Measurements from ENCODE around the gene KREMEN2. TPM values are rescaled to one million over a fixed set of nuclear protein-coding genes. Genes with fewer than 3 reads are reported as not detected.

KREMEN2 gene
- total RNA-seq, 1 donor from 2014 or later = 18.8 TPM

DNA sequence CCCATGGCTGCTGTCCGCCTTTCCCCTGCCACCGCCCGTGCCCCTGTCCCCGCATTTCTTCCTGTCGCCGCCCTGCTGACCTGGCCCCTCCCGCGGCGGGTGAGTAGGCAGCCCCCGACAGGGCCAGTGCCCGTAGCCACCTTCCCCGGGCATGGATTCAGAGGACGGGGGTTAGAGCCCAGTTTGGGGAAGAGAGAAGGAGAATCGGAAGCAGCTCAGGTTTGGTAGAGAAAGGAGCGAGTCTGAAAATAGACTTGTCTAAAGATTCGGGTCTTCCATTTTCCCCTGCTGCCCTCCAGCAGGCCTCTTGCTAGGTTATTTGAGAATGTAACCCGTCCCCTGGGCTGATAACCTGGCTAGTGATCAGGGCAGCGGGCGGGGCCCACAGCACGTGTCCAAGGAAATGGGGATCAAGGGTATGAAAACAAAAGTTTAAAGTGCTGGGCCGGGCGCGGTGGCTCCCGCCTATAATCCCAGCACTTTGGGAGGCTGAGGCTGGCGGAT lies 40.8 kb downstream of the KREMEN2 start:
- no peak for DNase-seq

DNA sequence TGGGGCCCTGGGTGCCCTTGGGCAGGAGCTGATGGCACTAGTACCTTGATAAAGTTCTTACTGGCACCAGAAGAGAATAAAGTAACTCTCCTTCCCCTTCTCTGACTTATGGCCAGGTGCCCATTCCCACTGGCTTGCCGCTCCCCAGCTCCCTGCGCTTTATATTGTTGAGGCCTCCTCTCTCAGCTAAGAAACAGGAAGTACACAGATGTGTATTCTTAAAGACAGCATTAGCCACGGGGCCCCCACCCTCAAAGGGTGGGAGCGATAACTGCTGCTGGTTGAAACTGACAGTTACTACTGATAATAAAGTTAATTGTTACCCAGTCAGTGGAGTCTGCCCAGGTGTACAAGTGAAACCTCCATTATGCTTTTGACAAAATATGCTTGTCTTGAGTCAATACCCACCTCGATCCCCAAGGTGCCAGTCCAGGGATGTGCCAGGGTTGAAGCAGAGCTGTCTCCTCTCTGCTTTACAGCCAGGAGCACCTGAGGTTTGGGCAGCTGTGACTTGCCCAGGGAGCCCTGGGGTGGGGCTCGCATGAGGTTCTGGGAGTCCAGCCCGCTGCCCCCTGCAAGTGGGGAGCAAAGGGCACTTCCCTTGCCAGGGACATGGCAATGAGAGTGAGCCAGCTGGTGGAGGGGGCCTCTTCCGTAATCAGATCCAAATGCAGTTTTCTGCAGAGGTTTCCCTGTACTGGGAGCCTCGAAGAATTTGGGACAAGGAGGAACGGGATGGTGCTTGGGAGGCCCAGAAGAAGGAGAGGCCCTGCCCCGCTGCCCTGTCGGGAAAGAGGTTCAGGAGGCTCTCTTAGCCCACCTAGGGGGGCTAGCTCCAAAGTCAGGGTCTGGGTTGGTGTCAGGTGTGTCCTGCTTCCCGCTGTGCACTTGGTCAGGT lies 43.2 kb downstream of the KREMEN2 start:
- DNase-seq = no peak

DNA sequence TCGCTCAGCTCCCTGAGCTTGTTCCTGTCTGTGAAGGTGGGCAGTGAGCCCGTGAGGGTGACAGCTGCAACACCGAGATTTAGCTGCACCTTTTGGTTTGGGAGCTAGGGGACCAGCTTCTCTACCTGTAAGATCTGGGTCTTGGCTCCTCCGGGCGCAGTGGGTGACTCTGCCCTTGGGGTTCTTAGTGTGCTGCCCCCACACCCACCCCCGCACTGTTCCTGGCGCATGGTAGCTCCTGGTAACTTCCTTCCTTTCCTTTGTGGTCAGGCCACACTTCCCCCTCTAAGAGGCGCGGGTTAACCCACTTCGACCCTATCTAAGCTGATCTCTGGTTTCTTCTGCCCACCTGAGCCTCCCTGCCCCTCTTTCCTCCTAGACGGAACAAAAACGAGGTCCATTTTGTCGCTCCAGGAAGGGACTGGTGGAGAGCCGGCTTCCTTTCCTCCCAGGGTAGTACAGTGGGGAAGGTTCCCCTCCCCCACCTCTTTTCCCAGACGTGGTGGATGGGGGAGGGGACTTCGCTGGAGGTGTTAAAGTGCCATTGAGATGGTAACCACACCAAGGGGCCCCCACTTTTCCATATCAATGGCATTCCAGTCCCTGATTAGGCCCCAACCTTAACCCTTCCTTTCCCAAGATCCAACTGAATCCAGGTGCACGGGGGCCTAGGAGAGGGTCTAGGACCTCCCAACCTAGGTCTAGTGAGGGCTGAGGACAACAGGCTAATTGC lies 44.0 kb downstream of the KREMEN2 start:
- no peak for DNase-seq

DNA sequence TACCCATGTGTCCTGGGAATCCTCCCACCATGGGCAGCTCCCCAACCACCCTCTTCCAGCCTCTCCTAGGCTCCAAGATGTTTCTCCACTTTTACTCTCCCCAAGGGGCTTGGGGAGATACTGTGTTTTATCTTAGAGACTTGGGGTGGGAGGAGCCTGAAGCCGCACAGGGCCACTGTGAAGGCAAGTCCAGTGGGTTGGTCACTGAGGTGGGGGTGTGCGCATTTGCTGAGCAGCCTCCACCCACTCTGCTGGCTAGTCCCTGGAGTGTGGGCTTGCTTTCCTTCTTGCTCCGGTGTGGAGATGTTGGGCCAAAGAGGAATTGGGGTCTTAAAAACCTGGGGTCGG lies 44.6 kb downstream of the KREMEN2 start:
- DNase-seq = no peak

DNA sequence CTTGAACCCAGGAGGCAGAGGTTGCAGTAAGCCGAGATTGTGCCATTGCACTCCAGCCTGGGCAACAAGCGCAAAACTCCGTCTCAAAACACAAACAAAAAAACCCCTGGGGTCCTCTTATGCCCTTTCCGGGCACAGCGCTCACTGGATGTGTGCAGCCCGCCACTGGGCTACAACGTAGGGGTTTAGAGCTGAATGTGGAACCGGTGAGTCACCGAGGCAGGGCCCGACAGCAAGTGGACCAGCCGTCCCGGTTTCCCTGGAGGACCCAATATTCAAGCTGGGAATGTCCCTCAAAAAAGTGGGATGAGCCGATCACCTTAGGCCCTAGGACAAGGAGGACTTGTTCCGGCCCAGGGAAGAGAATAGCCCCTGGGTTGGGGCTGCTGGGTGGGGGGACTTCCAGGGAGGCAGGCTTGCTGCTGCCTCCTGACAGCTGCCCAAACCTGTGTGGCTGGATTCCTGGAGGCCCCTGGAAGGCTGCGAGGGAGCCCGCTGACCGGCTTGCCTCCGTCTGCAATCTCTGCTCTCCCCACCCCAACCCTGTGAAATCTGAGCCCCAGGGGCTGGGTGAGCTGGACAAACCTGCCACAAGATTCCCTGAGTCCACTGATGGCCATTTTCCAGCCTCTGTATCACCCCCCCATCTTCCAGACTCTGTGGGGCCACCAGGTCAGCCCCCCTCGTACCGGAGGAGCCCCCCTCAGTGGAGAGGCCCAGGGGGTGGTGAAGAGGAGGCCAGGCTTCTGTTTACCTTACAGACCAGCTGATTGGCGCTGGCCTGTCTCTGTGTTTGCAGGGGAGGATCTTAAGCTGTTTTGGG lies 45.7 kb downstream of the KREMEN2 start:
- DNase-seq = no peak

DNA sequence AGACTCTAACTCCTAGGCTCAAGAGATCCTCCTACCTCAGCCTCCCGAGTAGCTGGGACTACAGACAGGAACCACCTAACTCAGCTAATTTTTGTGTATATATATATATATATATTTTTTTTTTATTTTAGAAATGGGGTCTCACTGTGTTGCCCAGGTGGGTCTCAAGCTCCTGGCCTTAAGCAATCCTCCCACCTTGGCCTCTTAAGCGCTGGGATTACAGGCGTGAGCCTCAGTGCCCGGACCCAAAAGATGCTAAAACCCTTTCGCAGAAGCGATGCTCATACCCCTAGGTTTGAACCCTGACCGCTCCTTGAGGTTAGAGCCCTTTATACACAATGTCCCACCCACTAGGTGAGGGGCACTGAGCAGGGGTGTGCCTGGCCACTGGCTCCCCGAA lies 46.4 kb downstream of the KREMEN2 start:
- DNase-seq = no peak

DNA sequence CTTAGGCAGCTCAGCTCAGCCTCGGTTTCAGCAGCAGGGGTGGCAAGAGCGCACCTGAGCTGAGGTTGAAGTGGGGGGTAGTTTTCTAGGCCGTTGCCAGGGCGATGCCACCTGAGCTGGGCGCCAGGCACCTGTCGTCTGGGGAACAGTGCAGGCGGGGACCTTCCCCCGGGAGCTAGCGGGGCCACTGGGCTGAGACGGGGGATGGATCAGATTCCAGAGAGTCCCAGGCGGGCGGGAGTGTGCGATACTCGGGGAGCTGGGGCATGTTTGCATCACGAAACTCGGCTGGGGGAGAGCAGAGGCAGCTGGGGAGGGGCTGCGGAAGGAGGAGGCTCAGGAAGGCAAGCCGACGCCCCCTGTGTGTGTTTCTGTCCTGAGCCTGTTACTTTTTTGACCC lies 48.2 kb downstream of the KREMEN2 start:
- DNase-seq = no peak

DNA sequence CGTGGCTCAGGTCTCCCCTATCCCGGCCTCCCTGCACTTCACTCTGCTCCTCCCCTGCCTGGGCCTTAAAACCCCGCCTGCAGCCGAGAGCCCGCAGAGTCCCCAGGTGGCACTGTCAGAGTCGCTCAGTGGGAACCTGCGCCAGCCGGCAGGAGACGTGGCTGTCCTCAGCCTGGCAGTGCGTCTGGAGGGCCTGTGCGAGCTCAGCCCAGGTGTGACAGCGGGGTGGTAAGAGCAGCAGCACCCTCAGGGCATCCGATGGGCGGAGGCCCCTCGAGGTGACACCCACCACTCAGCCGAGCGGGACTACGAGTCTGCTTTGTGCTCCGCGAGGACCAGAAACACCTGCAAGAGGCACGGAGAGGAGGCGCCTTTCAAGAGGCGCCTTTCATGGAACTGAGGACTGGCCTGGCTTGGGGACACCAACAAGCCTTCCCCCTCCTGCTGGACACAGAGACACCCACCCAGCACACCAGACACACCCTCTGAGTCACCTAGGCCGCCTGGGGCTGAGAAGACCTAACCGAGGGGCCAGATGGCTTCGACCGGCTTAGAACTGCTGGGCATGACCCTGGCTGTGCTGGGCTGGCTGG lies 48.8 kb downstream of the KREMEN2 start, which contains the start of gene CLDN9:
Gene CLDN9, plus strand, starts transcription at position 96 of the 593 bp plus-strand sequence. Its CDS starts 440 bp downstream, at position 536.
- no peak for DNase-seq

DNA sequence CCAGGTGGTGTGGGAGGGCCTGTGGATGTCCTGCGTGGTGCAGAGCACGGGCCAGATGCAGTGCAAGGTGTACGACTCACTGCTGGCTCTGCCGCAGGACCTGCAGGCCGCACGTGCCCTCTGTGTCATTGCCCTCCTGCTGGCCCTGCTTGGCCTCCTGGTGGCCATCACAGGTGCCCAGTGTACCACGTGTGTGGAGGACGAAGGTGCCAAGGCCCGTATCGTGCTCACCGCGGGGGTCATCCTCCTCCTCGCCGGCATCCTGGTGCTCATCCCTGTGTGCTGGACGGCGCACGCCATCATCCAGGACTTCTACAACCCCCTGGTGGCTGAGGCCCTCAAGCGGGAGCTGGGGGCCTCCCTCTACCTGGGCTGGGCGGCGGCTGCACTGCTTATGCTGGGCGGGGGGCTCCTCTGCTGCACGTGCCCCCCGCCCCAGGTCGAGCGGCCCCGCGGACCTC lies 49.4 kb downstream of the KREMEN2 start:
- DNase-seq = no peak

DNA sequence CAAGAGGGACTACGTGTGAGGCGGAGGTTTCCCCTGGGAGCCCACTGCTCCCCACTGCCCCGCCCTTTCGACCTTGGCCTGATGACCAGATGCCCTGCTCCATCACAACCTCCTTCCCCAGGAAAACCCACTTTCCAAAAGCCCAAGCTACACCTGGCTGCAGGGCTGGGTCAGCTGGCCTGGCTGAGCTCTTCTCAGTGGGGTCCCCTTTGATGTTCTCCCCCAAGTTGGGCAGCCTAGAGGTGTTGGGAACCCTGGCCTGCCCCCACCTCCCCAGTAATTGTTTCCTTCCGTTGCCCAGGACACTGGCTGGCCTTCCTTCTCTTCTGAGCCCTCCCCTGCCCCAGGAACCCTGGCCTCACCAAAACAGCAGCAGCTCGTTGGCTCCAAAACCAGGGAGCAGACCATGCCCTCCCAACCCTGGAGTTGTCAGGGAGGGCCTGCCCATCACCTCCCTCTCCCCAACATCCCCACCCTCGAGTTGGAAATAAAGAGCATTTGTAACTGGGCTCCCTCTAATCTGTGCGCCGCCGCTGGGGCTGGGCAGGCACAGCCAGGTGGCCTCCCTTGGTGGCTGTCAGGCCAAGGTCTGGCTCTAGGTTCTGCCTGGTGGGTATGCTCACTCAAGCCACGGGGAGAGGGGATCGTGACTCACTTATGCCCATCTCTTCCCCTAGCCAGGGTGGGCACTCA lies 50.1 kb downstream of the KREMEN2 start:
- no peak for DNase-seq

DNA sequence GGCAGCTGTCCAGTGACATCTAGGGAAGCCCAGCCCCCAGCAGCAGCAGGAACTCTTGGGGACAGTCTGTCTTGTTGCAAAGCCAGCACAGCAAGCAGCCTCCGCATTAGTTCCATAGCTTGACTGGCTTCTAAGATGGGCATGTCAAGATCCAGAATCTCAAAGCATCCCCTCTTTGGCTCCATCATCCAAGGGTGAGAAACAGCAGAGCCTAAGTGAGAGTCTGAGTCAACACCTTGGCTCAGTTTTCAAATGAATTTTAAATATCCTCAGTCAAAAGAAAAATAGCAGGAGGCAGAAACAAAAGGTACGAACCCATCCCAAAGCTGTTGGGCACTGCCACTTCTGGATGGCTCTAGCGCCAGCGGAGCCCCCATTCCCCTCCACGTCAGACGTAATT lies 50.9 kb downstream of the KREMEN2 start:
- DNase-seq = no peak

DNA sequence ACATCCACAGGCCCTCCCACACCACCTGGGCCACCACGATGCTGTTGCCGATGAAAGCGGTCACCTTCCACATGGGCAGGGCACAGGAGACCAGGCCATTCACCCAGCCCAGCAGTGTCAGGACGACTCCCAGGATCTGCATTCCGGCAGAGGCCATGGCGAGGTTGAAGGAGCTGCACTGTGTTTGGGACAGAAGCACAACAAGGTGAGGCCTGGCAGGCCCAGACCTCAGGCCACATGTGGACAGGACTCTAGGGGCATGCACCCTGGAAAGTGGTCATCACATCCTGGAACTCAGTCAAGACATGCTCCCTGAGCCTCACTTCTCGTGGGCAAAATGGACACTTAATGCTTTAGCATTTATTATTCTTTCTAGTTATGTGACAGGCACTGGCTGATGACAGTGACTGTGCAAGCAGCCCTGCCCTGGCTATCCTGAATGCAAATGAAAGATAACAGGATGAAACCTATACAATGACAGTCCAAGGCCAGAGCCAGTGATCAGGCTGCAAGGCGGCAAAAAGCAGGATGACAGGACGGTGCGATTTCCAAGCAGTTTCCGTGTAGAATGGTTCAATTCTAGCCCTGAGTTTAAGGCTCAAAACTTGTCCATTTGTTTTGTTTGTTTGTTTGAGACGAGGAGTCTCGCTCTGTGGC lies 51.9 kb downstream of the KREMEN2 start:
- DNase-seq = no peak

DNA sequence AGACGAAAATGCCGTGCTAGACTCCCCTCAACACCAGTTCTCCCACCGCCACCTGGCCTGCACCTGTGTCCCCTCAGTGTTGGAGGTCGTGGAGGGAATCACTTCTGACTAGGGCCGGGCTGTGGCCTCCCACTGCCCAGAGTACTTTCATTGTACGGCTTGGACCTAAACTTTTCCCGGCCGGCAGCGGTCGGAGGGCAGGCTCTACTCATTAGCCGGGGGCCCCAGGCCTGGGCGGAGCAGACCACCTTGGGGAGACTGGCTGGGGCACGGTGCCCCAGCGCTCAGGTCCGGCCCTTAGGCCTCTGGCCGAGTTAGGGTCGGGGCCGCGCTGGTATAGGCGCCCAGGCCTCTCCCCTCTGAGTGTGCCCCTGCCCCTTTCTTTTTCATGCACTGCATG lies 53.3 kb downstream of the KREMEN2 start:
- DNase-seq = no peak

Small RNAs within 50 kb of the gene (small RNA-seq; reads per million reads assigned to genes)
- not detected for gene LINC00514 (ENCODE audit: low replicate concordance)

Other genes starting within 250 kb of the KREMEN2 start
- 0.39 TPM for gene PRSS27, start 244.1 kb upstream of the KREMEN2 start, total RNA-seq
- 234 TPM for gene SRRM2, start 211.6 kb upstream of the KREMEN2 start, total RNA-seq
- 109 TPM for gene ELOB, start 187.0 kb upstream of the KREMEN2 start, total RNA-seq
- not detected for gene PRSS33, start 176.7 kb upstream of the KREMEN2 start, total RNA-seq
- gene PRSS41, start 165.8 kb upstream of the KREMEN2 start, total RNA-seq = not detected
- not detected for gene PRSS21, start 147.0 kb upstream of the KREMEN2 start, total RNA-seq
- gene ZG16B, start 134.0 kb upstream of the KREMEN2 start, total RNA-seq = 2.6 TPM
- gene PRSS22, start 106.1 kb upstream of the KREMEN2 start, total RNA-seq = 4.6 TPM
- gene FLYWCH2, start 81.1 kb upstream of the KREMEN2 start, total RNA-seq = 17.4 TPM
- gene FLYWCH1, start 52.3 kb upstream of the KREMEN2 start, total RNA-seq = 10.9 TPM
- gene PAQR4, start 5.1 kb downstream of the KREMEN2 start, total RNA-seq = 7.0 TPM
- gene PKMYT1, start 16.2 kb downstream of the KREMEN2 start, total RNA-seq = 3.6 TPM
- gene CLDN9, start 48.6 kb downstream of the KREMEN2 start, total RNA-seq = 0.39 TPM
- gene CLDN6, start 53.9 kb downstream of the KREMEN2 start, total RNA-seq = 0.59 TPM
- gene TNFRSF12A, start 56.1 kb downstream of the KREMEN2 start, total RNA-seq = 41.0 TPM
- gene HCFC1R1, start 59.7 kb downstream of the KREMEN2 start, total RNA-seq = 15.4 TPM
- gene THOC6, start 59.8 kb downstream of the KREMEN2 start, total RNA-seq = 13.7 TPM
- 10.9 TPM for gene BICDL2, start 72.7 kb downstream of the KREMEN2 start, total RNA-seq
- 0.99 TPM for gene MMP25, start 82.3 kb downstream of the KREMEN2 start, total RNA-seq
- 26.5 TPM for gene IL32, start 101.4 kb downstream of the KREMEN2 start, total RNA-seq
- gene ZSCAN10, start 135.0 kb downstream of the KREMEN2 start, total RNA-seq = not detected
- gene ZNF205, start 148.3 kb downstream of the KREMEN2 start, total RNA-seq = 6.1 TPM
- gene ZNF213, start 170.8 kb downstream of the KREMEN2 start, total RNA-seq = 4.0 TPM
- gene OR1F1, start 223.9 kb downstream of the KREMEN2 start, total RNA-seq = not detected

All from skin of body (tissue), 3 donors.